ENCODE data around the gene BIRC5. TPM values are rescaled to one million over a fixed set of nuclear protein-coding genes. Genes with fewer than 3 reads are reported as not detected.

The BIRC5 gene
- total and polyA plus RNA-seq, 7 experiments from 2014 or later, result 49.0 TPM; not detected in 6

DNA sequence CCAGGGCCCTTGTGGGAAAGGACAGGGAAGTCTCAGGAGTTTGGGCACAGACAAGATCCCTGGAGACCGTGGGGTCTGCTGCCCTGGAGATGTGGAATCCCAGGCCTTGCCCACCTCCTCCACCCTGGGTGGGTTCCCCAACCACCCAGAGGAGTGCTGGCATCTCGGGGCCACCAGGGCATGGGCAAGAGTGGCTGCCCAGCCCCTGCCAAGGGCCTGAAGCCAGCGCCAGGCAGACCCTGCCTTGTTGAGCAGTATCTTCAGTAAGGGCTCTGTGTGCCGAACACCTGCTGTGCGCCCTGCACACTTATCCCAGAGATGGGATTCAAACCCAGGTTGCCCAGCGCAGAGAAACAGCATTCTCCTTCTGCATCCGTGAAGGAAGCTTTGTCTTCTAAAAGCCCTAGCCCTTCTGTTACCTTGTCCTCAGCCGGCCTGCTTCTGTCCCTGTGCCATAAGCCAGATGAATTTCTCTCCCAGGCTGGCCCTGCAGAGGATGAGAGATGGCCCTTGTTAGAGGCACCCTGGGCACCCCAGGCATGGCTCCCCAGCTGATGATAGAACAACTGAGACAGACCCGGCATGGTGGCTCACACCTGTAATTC is 49.8 kb downstream of the BIRC5 start:
- ChIA-PET CTCF (interaction anchor here (0.8 to 3.6 kb wide), 2 partner anchors 13 to 48 kb away, joined by 3 to 32 read pairs; no protein-coding TSS in a partner anchor), POLR2A (interaction anchor here (0.6 to 2.7 kb wide), 4 partner anchors 8 to 72 kb away, joined by 3 to 15 read pairs (median 10); no protein-coding TSS in a partner anchor)
- Mint-ChIP-seq H3K36me3 (peaks cover 0 to 1% (median 0%) of the 10 kb centered on the region in 5 donors), H3K27me3 (no peaks in the 10 kb centered on the region), H3K4me3 (peak overlapping the region in 4 of 10 donors; percentile 9 to 42 (median 24)), H3K27ac (peak overlapping the region; percentile 71 to 96 (median 94)), H3K9me3 (peaks cover 0 to 1% (median 0%) of the 10 kb centered on the region in 11 donors), H3K4me1 (peaks cover 31 to 63% (median 50%) of the 10 kb centered on the region in 7 donors)
- no peak for DNase-seq
- H3K36me3 ChIP-seq (ENCODE audit: control insufficient read depth in 2 of 3, insufficient read depth in 3 of 3, low read length in 3 of 3), result no peaks in the 10 kb centered on the region
- no peaks in the 10 kb centered on the region for H3K27me3 ChIP-seq (ENCODE audit: control insufficient read depth in 2 of 2, insufficient read depth in 2 of 2, low read length in 2 of 2)
- peak overlapping the region; percentile 76 for H3K27ac ChIP-seq (ENCODE audit: low read depth, low read length)
- no peak overlapping the region for H3K4me3 ChIP-seq (ENCODE audit: low read length)
- intact Hi-C loops (cut with micrococcal nuclease), result no loop called here
- H3K9me3 ChIP-seq (ENCODE audit: control insufficient read depth in 2 of 3, low read length in 3 of 3), result no peaks in the 10 kb centered on the region
- no peak for ATAC-seq
- H3K4me1 ChIP-seq (ENCODE audit: control insufficient read depth in 2 of 2, insufficient read depth in 2 of 2, low read length in 2 of 2), result peaks cover 6 to 46% of the 10 kb centered on the region in 2 donors

DNA sequence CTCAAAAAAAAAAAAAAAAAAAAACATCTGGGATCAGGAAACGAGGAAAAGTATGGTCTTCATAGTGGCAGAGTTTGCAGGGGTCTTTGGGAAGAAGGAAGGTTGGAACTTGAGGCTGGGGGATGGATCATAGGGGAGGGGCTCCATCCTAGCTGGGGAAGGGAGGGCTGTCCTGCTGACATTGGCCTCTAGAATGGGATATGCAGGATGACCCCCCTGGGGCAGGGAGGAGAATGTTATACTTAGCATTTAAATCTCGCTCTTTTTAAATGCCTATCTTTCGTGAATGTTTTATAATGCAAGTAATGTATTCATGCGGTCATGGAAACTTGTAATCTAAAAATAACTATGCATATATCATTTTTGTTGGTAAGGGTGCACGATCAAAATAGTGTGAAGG is 50.5 kb downstream of the BIRC5 start:
- Mint-ChIP-seq H3K27me3 (no peaks in the 10 kb centered on the region), H3K9me3 (peaks cover 0 to 1% (median 0%) of the 10 kb centered on the region in 11 donors), H3K4me3 (peak overlapping the region in 7 of 10 donors; percentile 9 to 63 (median 37)), H3K36me3 (peaks cover 0 to 1% (median 0%) of the 10 kb centered on the region in 5 donors), H3K27ac (peak overlapping the region; percentile 71 to 96 (median 94)), H3K4me1 (peaks cover 29 to 57% (median 45%) of the 10 kb centered on the region in 7 donors)
- CTCF ChIA-PET, result interaction anchor here (3.6 kb wide), 1 partner anchor 13 kb away, joined by 32 read pairs; no protein-coding TSS in a partner anchor
- Histone ChIP-seq H3K9me3 (ENCODE audit: control insufficient read depth in 2 of 3, low read length in 3 of 3) (no peaks in the 10 kb centered on the region), H3K27me3 (ENCODE audit: control insufficient read depth in 2 of 2, insufficient read depth in 2 of 2, low read length in 2 of 2) (no peaks in the 10 kb centered on the region), H3K4me3 (ENCODE audit: low read length) (no peak overlapping the region), H3K27ac (ENCODE audit: low read depth, low read length) (no peak overlapping the region), H3K4me1 (ENCODE audit: control insufficient read depth in 2 of 2, insufficient read depth in 2 of 2, low read length in 2 of 2) (peaks cover 0 to 40% of the 10 kb centered on the region in 2 donors), H3K36me3 (ENCODE audit: control insufficient read depth in 2 of 3, insufficient read depth in 3 of 3, low read length in 3 of 3) (no peaks in the 10 kb centered on the region)
- intact Hi-C loops (cut with micrococcal nuclease), result no loop called here
- POLR2A ChIA-PET, result interaction anchor here (0.6 kb wide), 2 partner anchors 10 to 24 kb away, joined by 3 read pairs; no protein-coding TSS in a partner anchor
- DNase-seq, result no peak
- ATAC-seq, result no peak

DNA sequence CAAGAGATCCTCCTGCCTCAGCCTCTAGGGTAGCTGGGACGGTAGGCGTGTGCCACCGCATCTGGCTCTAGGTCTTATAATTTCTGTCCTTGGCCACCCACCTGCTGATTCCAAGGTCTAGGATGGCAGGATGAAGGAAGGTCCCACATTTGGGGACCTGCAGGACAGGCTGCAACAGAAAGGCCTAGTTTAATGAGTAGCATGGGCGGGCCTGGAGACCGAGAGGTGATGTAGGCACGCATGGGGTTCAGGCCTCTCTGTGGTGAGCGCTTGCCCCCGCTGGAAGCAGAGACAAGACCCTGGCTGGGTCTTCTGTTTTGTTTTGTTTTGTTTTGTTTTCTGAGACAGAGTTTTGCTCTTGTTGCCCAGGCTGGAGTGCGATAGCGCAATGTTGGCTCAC is 51.1 kb downstream of the BIRC5 start:
- peaks cover 0 to 1% (median 0%) of the 10 kb centered on the region in 5 donors for H3K36me3 Mint-ChIP-seq
- H3K4me3 ChIP-seq (ENCODE audit: low read length), result no peak overlapping the region
- H3K27me3 ChIP-seq (ENCODE audit: control insufficient read depth in 2 of 2, insufficient read depth in 2 of 2, low read length in 2 of 2), result no peaks in the 10 kb centered on the region
- H3K9me3 Mint-ChIP-seq, result peaks cover 0 to 1% (median 0%) of the 10 kb centered on the region in 11 donors
- CTCF ChIA-PET, result no interaction called here
- intact Hi-C loops (cut with micrococcal nuclease), result no loop called here
- H3K4me1 Mint-ChIP-seq, result peaks cover 24 to 56% (median 42%) of the 10 kb centered on the region in 7 donors
- no peak overlapping the region for H3K27ac ChIP-seq (ENCODE audit: low read depth, low read length)
- POLR2A ChIA-PET, result interaction anchor here (0.6 kb wide), 1 partner anchor 10 kb away, joined by 3 read pairs; no protein-coding TSS in a partner anchor
- peaks cover 0 to 40% of the 10 kb centered on the region in 2 donors for H3K4me1 ChIP-seq (ENCODE audit: control insufficient read depth in 2 of 2, insufficient read depth in 2 of 2, low read length in 2 of 2)
- H3K27me3 Mint-ChIP-seq, result no peaks in the 10 kb centered on the region
- peak overlapping the region; percentile 33 to 96 (median 82) for H3K27ac Mint-ChIP-seq
- no peaks in the 10 kb centered on the region for H3K9me3 ChIP-seq (ENCODE audit: control insufficient read depth in 2 of 3, low read length in 3 of 3)
- H3K36me3 ChIP-seq (ENCODE audit: control insufficient read depth in 2 of 3, insufficient read depth in 3 of 3, low read length in 3 of 3), result no peaks in the 10 kb centered on the region
- DNase-seq (no peak), ATAC-seq (no peak)
- H3K4me3 Mint-ChIP-seq, result no peak overlapping the region

DNA sequence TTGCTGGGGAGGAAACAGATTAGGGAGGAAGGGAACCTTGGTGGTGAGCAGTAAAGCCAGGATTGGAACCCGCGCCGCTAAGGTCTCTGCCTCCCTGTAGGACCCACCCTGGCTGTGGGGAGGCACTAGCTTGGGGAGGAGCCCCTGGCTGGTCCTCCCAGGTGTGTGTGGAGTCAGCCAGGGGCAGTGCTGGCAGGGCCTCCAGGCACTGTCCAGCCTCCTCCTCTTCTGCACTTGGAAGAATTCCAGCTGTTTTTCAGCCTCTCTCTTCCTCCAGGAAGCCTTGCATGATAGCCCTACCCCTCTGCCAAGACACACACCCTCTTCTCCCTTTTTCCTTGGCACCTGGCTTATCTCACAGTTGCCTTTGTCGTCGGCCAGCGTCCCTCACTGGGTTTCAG is 52.2 kb downstream of the BIRC5 start:
- ATAC-seq (no peak), DNase-seq (no peak)
- peaks cover 0 to 1% (median 0%) of the 10 kb centered on the region in 5 donors for H3K36me3 Mint-ChIP-seq
- peak overlapping the region; percentile 20 to 94 (median 88) for H3K27ac Mint-ChIP-seq
- Histone ChIP-seq H3K4me1 (ENCODE audit: control insufficient read depth in 2 of 2, insufficient read depth in 2 of 2, low read length in 2 of 2) (peaks cover 0 to 42% of the 10 kb centered on the region in 2 donors), H3K27ac (ENCODE audit: low read depth, low read length) (no peak overlapping the region), H3K9me3 (ENCODE audit: control insufficient read depth in 2 of 3, low read length in 3 of 3) (no peaks in the 10 kb centered on the region), H3K4me3 (ENCODE audit: low read length) (no peak overlapping the region), H3K27me3 (ENCODE audit: control insufficient read depth in 2 of 2, insufficient read depth in 2 of 2, low read length in 2 of 2) (no peaks in the 10 kb centered on the region), H3K36me3 (ENCODE audit: control insufficient read depth in 2 of 3, insufficient read depth in 3 of 3, low read length in 3 of 3) (no peaks in the 10 kb centered on the region)
- H3K27me3 Mint-ChIP-seq, result no peaks in the 10 kb centered on the region
- peaks cover 25 to 60% (median 45%) of the 10 kb centered on the region in 7 donors for H3K4me1 Mint-ChIP-seq
- H3K4me3 Mint-ChIP-seq, result no peak overlapping the region
- CTCF ChIA-PET, result interaction anchor here (0.6 kb wide), 1 partner anchor 25 kb away, joined by 3 read pairs; no protein-coding TSS in a partner anchor
- POLR2A ChIA-PET, result interaction anchor here (0.6 kb wide), 1 partner anchor 16 kb away, joined by 4 read pairs; no protein-coding TSS in a partner anchor
- intact Hi-C loops (cut with micrococcal nuclease), result no loop called here
- peaks cover 0 to 1% (median 0%) of the 10 kb centered on the region in 11 donors for H3K9me3 Mint-ChIP-seq

DNA sequence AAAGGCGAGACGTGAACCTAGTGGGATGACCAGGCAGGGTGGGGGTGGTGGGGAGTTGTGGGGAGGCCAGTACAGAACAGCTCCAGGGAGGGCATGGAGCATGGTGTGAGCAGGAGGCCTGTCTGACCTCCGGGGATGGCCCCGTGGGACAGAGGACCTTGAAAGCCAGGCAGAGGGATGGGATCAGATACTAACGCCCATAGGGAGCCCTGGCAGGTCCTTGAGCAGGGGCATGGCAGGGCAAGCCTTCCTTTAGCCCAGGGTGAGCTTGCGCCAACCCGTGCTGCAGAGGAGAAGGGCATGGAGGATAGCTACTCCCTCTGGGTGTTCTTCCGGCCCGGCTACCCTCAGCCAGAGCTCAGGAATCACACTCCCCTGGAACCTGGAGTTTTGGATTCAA is 52.7 kb downstream of the BIRC5 start:
- Mint-ChIP-seq H3K9me3 (peaks cover 0 to 1% (median 0%) of the 10 kb centered on the region in 11 donors), H3K27ac (peak overlapping the region in 8 of 9 donors; percentile 14 to 94 (median 83)), H3K4me1 (peaks cover 31 to 61% (median 47%) of the 10 kb centered on the region in 7 donors), H3K4me3 (no peak overlapping the region), H3K36me3 (peaks cover 0 to 1% (median 0%) of the 10 kb centered on the region in 5 donors), H3K27me3 (peaks cover 0 to 2% (median 0%) of the 10 kb centered on the region in 5 donors)
- CTCF ChIA-PET, result interaction anchor here (0.5 to 0.6 kb wide), 2 partner anchors 26 to 79 kb away, joined by 3 read pairs; partner anchors contain the start of gene AFMID
- H3K4me3 ChIP-seq (ENCODE audit: low read length), result no peak overlapping the region
- intact Hi-C loops (cut with micrococcal nuclease), result no loop called here
- no peaks in the 10 kb centered on the region for H3K9me3 ChIP-seq (ENCODE audit: control insufficient read depth in 2 of 3, low read length in 3 of 3)
- no peaks in the 10 kb centered on the region for H3K36me3 ChIP-seq (ENCODE audit: control insufficient read depth in 2 of 3, insufficient read depth in 3 of 3, low read length in 3 of 3)
- POLR2A ChIA-PET, result interaction anchor here (0.6 kb wide), 1 partner anchor 15 kb away, joined by 4 read pairs; no protein-coding TSS in a partner anchor
- no peak for ATAC-seq
- no peak overlapping the region for H3K27ac ChIP-seq (ENCODE audit: low read depth, low read length)
- peaks cover 0 to 44% of the 10 kb centered on the region in 2 donors for H3K4me1 ChIP-seq (ENCODE audit: control insufficient read depth in 2 of 2, insufficient read depth in 2 of 2, low read length in 2 of 2)
- H3K27me3 ChIP-seq (ENCODE audit: control insufficient read depth in 2 of 2, insufficient read depth in 2 of 2, low read length in 2 of 2), result no peaks in the 10 kb centered on the region
- no peak for DNase-seq

DNA sequence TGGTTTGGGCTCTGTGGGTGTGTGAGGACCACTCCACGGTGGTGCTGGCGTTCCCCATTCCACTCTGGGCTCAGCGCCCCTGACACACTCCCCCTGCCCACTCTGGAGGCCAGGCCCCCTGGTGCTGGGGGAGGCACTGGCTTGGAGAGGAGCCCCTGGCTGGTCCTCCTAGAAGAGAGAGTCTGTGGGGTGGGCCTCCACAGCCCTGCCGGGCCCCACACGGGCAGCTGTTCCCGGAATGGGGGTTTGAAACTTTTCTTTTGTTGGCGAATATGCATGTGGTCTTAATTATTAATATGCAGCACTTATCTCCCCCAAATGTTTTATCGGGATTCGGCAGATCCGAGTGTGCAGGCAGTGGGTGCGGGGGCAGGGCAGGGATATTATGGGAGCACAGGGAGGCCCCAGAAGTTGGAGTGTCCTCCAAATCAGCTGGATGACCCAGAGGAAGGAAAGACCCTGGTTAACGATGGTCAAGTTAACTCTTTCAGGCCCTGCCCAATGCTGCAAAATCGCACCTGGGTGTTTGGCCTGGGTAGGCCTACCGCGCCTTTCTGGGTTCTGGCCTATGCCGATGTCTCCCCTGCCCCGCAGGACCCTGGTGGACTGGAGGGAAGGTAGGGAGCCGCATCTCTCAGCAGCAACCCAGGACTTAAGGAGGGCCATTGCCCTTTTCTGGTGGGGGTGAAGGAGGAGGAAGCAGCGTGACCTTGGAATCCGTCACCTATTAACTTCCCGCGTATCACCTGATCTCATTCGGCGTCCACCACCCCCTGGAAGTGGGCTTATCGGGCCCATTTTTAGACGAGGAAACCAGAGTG is 53.4 kb downstream of the BIRC5 start:
- no peak overlapping the region for H3K4me3 Mint-ChIP-seq
- H3K4me1 Mint-ChIP-seq, result peaks cover 30 to 61% (median 47%) of the 10 kb centered on the region in 7 donors
- Histone ChIP-seq H3K27ac (ENCODE audit: low read depth, low read length) (no peak overlapping the region), H3K36me3 (ENCODE audit: control insufficient read depth in 2 of 3, insufficient read depth in 3 of 3, low read length in 3 of 3) (no peaks in the 10 kb centered on the region), H3K4me1 (ENCODE audit: control insufficient read depth in 2 of 2, insufficient read depth in 2 of 2, low read length in 2 of 2) (peaks cover 0 to 44% of the 10 kb centered on the region in 2 donors), H3K27me3 (ENCODE audit: control insufficient read depth in 2 of 2, insufficient read depth in 2 of 2, low read length in 2 of 2) (no peaks in the 10 kb centered on the region), H3K9me3 (ENCODE audit: control insufficient read depth in 2 of 3, low read length in 3 of 3) (no peaks in the 10 kb centered on the region), H3K4me3 (ENCODE audit: low read length) (no peak overlapping the region)
- H3K9me3 Mint-ChIP-seq, result peaks cover 0 to 1% (median 0%) of the 10 kb centered on the region in 11 donors
- peaks cover 0 to 5% (median 0%) of the 10 kb centered on the region in 5 donors for H3K27me3 Mint-ChIP-seq
- no peak for DNase-seq
- H3K27ac Mint-ChIP-seq, result peak overlapping the region in 3 of 9 donors; percentile 6 to 78 (median 48)
- intact Hi-C loops (cut with micrococcal nuclease), result no loop called here
- H3K36me3 Mint-ChIP-seq, result no peaks in the 10 kb centered on the region
- CTCF ChIA-PET, result interaction anchor here (0.5 kb wide), 1 partner anchor 80 kb away, joined by 3 read pairs; the partner anchor contains the start of gene AFMID
- POLR2A ChIA-PET, result no interaction called here
- no peak for ATAC-seq

Measured in naive thymus-derived CD4-positive, alpha-beta T cell (primary cell).